Mesothelial cell of epicardium (in vitro differentiated cells): ENCODE data around the gene KSR1. TPM values are rescaled to one million over a fixed set of nuclear protein-coding genes. Genes with fewer than 3 reads are reported as not detected.

Experiments
- DNase-seq, 2 experiments: peaks; one replicate each; pipeline ENCODE4 v3.0.0; 2021; ENCODE audit warnings: low spot score in 2 of 2; ENCODE audit not compliant: unreplicated experiment in 2 of 2
- H3K27ac Mint-ChIP-seq: 2 replicates; pipeline ENCODE4 v1.8.0; 2021; ENCODE audit warnings: mixed read lengths
- H3K27me3 Mint-ChIP-seq: 2 replicates; pipeline ENCODE4 v1.8.0; 2021; ENCODE audit warnings: low read depth, mixed read lengths
- H3K36me3 Mint-ChIP-seq: 2 replicates; pipeline ENCODE4 v1.8.0; 2021; ENCODE audit warnings: mixed read lengths
- H3K4me1 Mint-ChIP-seq: 2 replicates; pipeline ENCODE4 v1.8.0; 2021; ENCODE audit warnings: mixed read lengths
- H3K4me3 Mint-ChIP-seq: 2 replicates; pipeline ENCODE4 v1.8.0; 2021; ENCODE audit warnings: mild to moderate bottlenecking, moderate library complexity, mixed read lengths
- H3K9me3 Mint-ChIP-seq: 2 replicates; pipeline ENCODE4 v1.8.0; 2021; ENCODE audit warnings: mixed read lengths
- total RNA-seq: library from RNA; stranded (reverse); gene quantifications from 3 replicates; pipeline ENCODE4 v1.2.1, GENCODE V29; 2021
- TF ChIP-seq, protein P1 (sequence below): fragments of 200-600 bp; sonication (generic); IDR thresholded peaks from one replicate; pipeline ENCODE4 v1.5.0; 2021; ENCODE audit warnings: antibody characterized with exemption; ENCODE audit not compliant: unreplicated experiment

The KSR1 gene
- total RNA-seq, 1 donor from 2014 or later: 69.4 TPM

- peaks cover 38% of the 10 kb centered on the region for H3K4me1 Mint-ChIP-seq
- H3K4me3 Mint-ChIP-seq: no peak overlapping the region
- H3K36me3 Mint-ChIP-seq: no peaks in the 10 kb centered on the region
- DNase-seq: no peak
- TF ChIP-seq, protein P1, sequence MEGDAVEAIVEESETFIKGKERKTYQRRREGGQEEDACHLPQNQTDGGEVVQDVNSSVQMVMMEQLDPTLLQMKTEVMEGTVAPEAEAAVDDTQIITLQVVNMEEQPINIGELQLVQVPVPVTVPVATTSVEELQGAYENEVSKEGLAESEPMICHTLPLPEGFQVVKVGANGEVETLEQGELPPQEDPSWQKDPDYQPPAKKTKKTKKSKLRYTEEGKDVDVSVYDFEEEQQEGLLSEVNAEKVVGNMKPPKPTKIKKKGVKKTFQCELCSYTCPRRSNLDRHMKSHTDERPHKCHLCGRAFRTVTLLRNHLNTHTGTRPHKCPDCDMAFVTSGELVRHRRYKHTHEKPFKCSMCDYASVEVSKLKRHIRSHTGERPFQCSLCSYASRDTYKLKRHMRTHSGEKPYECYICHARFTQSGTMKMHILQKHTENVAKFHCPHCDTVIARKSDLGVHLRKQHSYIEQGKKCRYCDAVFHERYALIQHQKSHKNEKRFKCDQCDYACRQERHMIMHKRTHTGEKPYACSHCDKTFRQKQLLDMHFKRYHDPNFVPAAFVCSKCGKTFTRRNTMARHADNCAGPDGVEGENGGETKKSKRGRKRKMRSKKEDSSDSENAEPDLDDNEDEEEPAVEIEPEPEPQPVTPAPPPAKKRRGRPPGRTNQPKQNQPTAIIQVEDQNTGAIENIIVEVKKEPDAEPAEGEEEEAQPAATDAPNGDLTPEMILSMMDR: no peak
- no peaks in the 10 kb centered on the region for H3K9me3 Mint-ChIP-seq
- H3K27ac Mint-ChIP-seq: no peak overlapping the region
- no peaks in the 10 kb centered on the region for H3K27me3 Mint-ChIP-seq
Observed at GRCh38 chr17:27581016-27581415, 124.8 kb downstream of the KSR1 start.

DNA sequence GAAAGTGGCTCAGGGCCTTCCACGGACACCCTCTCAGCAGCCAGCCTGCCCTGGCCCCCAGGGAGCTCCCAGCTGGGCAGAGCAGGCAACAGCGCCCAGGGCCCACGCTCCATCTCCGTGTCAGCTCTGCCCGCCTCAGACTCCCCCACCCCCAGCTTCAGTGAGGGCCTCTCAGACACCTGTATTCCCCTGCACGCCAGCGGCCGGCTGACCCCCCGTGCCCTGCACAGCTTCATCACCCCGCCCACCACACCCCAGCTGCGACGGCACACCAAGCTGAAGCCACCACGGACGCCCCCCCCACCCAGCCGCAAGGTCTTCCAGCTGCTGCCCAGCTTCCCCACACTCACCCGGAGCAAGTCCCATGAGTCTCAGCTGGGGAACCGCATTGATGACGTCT, 126.4 kb downstream of the KSR1 start:
- Mint-ChIP-seq H3K4me3 (no peak overlapping the region), H3K36me3 (no peaks in the 10 kb centered on the region), H3K4me1 (peaks cover 28% of the 10 kb centered on the region), H3K9me3 (no peaks in the 10 kb centered on the region), H3K27me3 (no peaks in the 10 kb centered on the region), H3K27ac (no peak overlapping the region)
- DNase-seq: no peak
- TF ChIP-seq, protein P1: no peak

DNA sequence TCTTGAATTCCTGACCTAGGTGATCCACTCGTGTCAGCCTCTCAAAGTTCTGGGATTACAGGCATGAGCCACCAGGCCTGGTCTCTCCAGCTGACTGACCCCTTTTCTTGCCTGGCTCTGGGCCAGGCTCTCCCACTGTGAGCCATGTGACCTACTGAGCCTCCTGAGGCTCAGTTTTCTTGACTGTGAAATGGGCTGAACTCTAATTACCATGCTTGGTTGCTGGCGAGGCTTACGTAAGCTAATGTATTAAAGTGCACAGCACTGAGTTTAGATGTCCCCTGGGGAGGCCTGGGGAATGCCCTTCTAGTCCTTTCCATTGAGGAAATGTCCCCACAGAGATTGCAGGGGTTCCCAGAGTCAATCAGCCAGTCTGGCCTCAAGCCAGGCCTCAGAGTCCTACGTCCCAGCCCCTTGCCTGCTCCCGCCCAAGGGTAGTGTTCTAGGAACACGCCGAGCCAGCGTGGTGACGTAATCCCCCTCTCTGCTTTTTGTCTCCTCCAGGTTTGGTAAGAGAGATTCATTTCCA, 129.0 kb downstream of the KSR1 start:
- H3K4me1 Mint-ChIP-seq: peaks cover 18% of the 10 kb centered on the region
- H3K27ac Mint-ChIP-seq: peak overlapping the region; percentile 78
- H3K9me3 Mint-ChIP-seq: no peaks in the 10 kb centered on the region
- no peaks in the 10 kb centered on the region for H3K27me3 Mint-ChIP-seq
- no peak overlapping the region for H3K4me3 Mint-ChIP-seq
- DNase-seq: no peak
- no peaks in the 10 kb centered on the region for H3K36me3 Mint-ChIP-seq
- TF ChIP-seq, protein P1: no peak

DNA sequence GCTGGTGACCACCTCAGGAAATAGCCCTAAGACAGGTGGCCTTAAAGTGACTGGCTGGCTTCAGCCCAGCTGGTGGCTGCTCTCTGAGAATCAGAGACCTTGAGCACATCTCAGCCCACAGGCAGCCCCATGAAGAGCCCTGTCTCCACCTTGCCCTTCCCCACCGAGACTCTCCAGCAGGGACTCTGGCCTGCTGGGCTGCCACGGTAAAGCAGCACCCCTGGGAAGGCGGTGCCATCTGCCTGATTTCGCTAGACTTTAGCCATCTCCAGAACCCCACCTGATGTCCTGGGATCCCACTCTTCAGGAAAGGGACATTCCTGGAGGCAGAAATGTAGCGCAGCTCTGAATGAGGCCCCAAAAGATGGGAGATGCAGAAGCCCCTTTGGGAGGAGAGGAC, 129.5 kb downstream of the KSR1 start:
- H3K4me1 Mint-ChIP-seq: peaks cover 18% of the 10 kb centered on the region
- no peak for DNase-seq
- no peak overlapping the region for H3K4me3 Mint-ChIP-seq
- no peaks in the 10 kb centered on the region for H3K9me3 Mint-ChIP-seq
- TF ChIP-seq, protein P1: no peak
- H3K36me3 Mint-ChIP-seq: no peaks in the 10 kb centered on the region
- peak overlapping the region; percentile 78 for H3K27ac Mint-ChIP-seq
- H3K27me3 Mint-ChIP-seq: no peaks in the 10 kb centered on the region

DNA sequence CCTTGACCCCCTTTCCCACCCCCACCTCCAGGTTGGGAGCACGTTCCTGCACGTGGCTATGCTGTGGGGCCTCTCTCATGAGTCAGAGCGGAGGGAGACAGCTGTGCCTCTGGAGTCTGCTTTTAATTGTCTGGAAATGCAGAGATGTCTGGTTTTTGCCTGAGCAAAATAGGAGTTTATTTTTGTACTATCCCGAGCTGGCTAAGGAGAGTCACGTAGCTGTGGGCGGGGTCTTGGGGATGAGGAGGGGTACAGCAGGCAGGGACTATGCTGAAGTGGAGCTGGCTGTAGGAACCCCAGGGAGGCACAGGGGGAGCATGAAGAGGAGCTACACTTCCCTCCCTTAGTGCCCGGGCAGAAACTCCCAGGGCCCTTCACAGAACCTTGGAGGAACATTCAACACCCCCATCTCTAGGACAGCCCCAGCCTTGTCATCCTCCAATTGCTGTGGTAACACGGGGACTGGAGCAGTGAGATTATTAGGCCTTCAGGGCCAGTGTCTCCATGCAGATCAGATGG, 130.0 kb downstream of the KSR1 start:
- H3K9me3 Mint-ChIP-seq: no peaks in the 10 kb centered on the region
- H3K27me3 Mint-ChIP-seq: no peaks in the 10 kb centered on the region
- DNase-seq: no peak
- H3K27ac Mint-ChIP-seq: peak overlapping the region; percentile 78
- no peaks in the 10 kb centered on the region for H3K36me3 Mint-ChIP-seq
- H3K4me1 Mint-ChIP-seq: peaks cover 18% of the 10 kb centered on the region
- no peak overlapping the region for H3K4me3 Mint-ChIP-seq
- TF ChIP-seq, protein P1: no peak

DNA sequence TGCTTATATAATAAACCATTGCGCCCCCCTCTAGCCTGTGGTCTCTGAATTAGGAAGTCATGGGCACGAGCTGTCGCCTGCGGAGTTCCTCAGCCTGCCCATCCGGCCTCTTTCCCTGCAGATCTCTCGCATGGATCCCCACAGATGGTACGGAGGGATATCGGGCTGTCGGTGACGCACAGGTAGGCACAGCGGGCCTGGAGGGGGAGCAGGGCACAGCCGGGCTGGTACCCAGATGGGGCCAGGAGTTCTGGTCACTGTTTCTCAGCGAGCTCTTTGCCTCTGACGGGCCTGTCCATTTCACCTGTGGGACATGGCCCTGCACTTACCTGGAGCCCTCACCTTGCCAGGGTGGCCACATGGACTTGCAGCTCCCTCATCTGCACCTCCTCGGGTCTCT, 132.1 kb downstream of the KSR1 start:
- Mint-ChIP-seq H3K4me3 (no peak overlapping the region), H3K27me3 (no peaks in the 10 kb centered on the region), H3K27ac (no peak overlapping the region), H3K4me1 (peaks cover 12% of the 10 kb centered on the region), H3K9me3 (no peaks in the 10 kb centered on the region), H3K36me3 (no peaks in the 10 kb centered on the region)
- TF ChIP-seq, protein P1: no peak
- no peak for DNase-seq
